HG03575 (cell line): ENCODE data around the gene ING4.
"Not testable (repeated sequence)": the region's sequence is repeated elsewhere in the genome, so short reads cannot be mapped to it uniquely, and the experiment has no call there.

ENCODE experiments used
- ATAC-seq: cut with Tn5 transposase; IDR thresholded peaks from one replicate; pipeline ENCODE4 v1.9.1; 2021; ENCODE audit not compliant: unreplicated experiment, insufficient number of reproducible peaks, low FRiP score; ENCODE audit errors: extremely low read depth

The ING4 gene

GRCh38 chr12:6662906-6663742 is at the start of gene ING4:
TSS of gene ING4 (minus strand) at chr12:6663119. CDS start at chr12:6663101, 18 bp downstream.
- peak; percentile 69 for ATAC-seq

GRCh38 chr12:6708960-6709394 is 46.1 kb upstream of the ING4 start:
- ATAC-seq, result no peak

- not testable (repeated sequence) for ATAC-seq
Measured at GRCh38 chr12:6708351-6708750, 45.4 kb upstream of the ING4 start.

GRCh38 chr12:6703631-6704030 is 40.7 kb upstream of the ING4 start:
- ATAC-seq, result no peak

GRCh38 chr12:6701078-6701768 is 38.3 kb upstream of the ING4 start:
- ATAC-seq, result no peak

GRCh38 chr12:6700646-6701051 is 37.7 kb upstream of the ING4 start, which contains the start of gene PIANP:
TSS of gene PIANP (minus strand) at chr12:6700815. CDS start at chr12:6698061, 2,754 bp downstream.
- no peak for ATAC-seq

GRCh38 chr12:6699989-6700645 is 37.2 kb upstream of the ING4 start:
- ATAC-seq, result no peak

GRCh38 chr12:6699259-6699988 is 36.5 kb upstream of the ING4 start:
- no peak for ATAC-seq

- ATAC-seq, result no peak
Measured at GRCh38 chr12:6698352-6699046, 35.6 kb upstream of the ING4 start.

- no peak for ATAC-seq
Measured at GRCh38 chr12:6697584-6698351, 34.8 kb upstream of the ING4 start.

GRCh38 chr12:6696690-6697583 is 34.0 kb upstream of the ING4 start:
- no peak for ATAC-seq

GRCh38 chr12:6695313-6696045 is 32.6 kb upstream of the ING4 start:
- no peak for ATAC-seq

- no peak for ATAC-seq
Measured at GRCh38 chr12:6694701-6695100, 31.8 kb upstream of the ING4 start.

- no peak for ATAC-seq
Measured at GRCh38 chr12:6693832-6694355, 31.0 kb upstream of the ING4 start.

- no peak for ATAC-seq
Measured at GRCh38 chr12:6692888-6693287, 30.0 kb upstream of the ING4 start.

GRCh38 chr12:6691473-6691872 is 28.6 kb upstream of the ING4 start:
- no peak for ATAC-seq
